Keratinocyte (primary cell): ENCODE measurements around the gene MIF. TPM values are rescaled to one million over a fixed set of nuclear protein-coding genes. Genes with fewer than 3 reads are reported as not detected.

Source experiments
- DNase-seq: peaks from one replicate; pipeline ENCODE4 v3.0.0-alpha.2; 2011; ENCODE audit warnings: low read depth, missing footprints, low spot score
- FAIRE-seq: peaks from 2 replicates; lab custom pipeline; 2011; peaks lifted over from hg19 to GRCh38; lab: Jason Lieb, UNC
- H2AFZ ChIP-seq: 2 replicates; pipeline ENCODE4 v1.6.0; 2012; ENCODE audit warnings: low read length, control low read depth, inconsistent platforms; ENCODE audit not compliant: control insufficient read depth
- H3K27ac ChIP-seq: 2 replicates; pipeline ENCODE4 v1.5.1; 2011; ENCODE audit warnings: low read length; ENCODE audit not compliant: control insufficient read depth, insufficient read depth
- H3K27me3 ChIP-seq: 3 replicates; pipeline ENCODE4 v1.6.0; 2011; ENCODE audit warnings: low read length; ENCODE audit not compliant: control insufficient read depth, insufficient read depth; ENCODE audit errors: extremely low read depth
- H3K36me3 ChIP-seq, 2 experiments: 2 replicates in 1 of 2; 3 replicates in 1 of 2; pipeline ENCODE4 v1.5.1; 2011; ENCODE audit warnings: low read length in 2 of 2, mild to moderate bottlenecking in 1 of 2; ENCODE audit not compliant: control insufficient read depth in 2 of 2, insufficient read depth in 2 of 2; ENCODE audit errors: extremely low read depth in 1 of 2
- H3K4me1 ChIP-seq: 3 replicates; pipeline ENCODE4 v1.5.1; 2011; ENCODE audit warnings: low read length; ENCODE audit not compliant: control insufficient read depth, insufficient read depth; ENCODE audit errors: extremely low read depth
- H3K4me2 ChIP-seq: 3 replicates; pipeline ENCODE4 v1.6.0; 2011; ENCODE audit warnings: low read depth, low read length; ENCODE audit not compliant: control insufficient read depth, insufficient read depth; ENCODE audit errors: extremely low read depth
- H3K4me3 ChIP-seq, 3 experiments: fragments of 200-600 bp in 1 of 3; sonication (generic) in 1 of 3; 2 replicates in 2 of 3; 3 replicates in 1 of 3; pipeline ENCODE4 v1.5.1; 2011 to 2016; ENCODE audit warnings: low read length in 3 of 3, mild to moderate bottlenecking in 3 of 3, control low read depth in 2 of 3, inconsistent platforms in 1 of 3, low read depth in 1 of 3, mixed read lengths in 1 of 3, mixed run types in 1 of 3, moderate library complexity in 1 of 3; ENCODE audit not compliant: control insufficient read depth in 2 of 3, insufficient read depth in 2 of 3; ENCODE audit errors: extremely low read depth in 1 of 3
- H3K79me2 ChIP-seq: 2 replicates; pipeline ENCODE4 v1.6.0; 2012; ENCODE audit warnings: low read length; ENCODE audit not compliant: control insufficient read depth, insufficient read depth
- H3K9ac ChIP-seq: 3 replicates; pipeline ENCODE4 v1.6.0; 2011; ENCODE audit warnings: low read length; ENCODE audit not compliant: control insufficient read depth, insufficient read depth; ENCODE audit errors: extremely low read depth
- H3K9me1 ChIP-seq: 3 replicates; pipeline ENCODE4 v1.6.0; 2011; ENCODE audit warnings: low read length; ENCODE audit not compliant: control insufficient read depth, insufficient read depth; ENCODE audit errors: extremely low read depth
- H3K9me3 ChIP-seq: 2 replicates; pipeline ENCODE4 v1.5.1; 2012; ENCODE audit warnings: low read depth, low read length; ENCODE audit not compliant: control insufficient read depth
- H4K20me1 ChIP-seq: 3 replicates; pipeline ENCODE4 v1.6.0; 2011; ENCODE audit warnings: low read length; ENCODE audit not compliant: control insufficient read depth, insufficient read depth; ENCODE audit errors: extremely low read depth
- EZH2 ChIP-seq: IDR thresholded peaks from one replicate; pipeline ENCODE4 v1.6.1; 2012; ENCODE audit warnings: inconsistent platforms, mild to moderate bottlenecking, low read length, moderate library complexity
- dilution Hi-C: fragments of 300-500 bp; cut with MboI; formaldehyde crosslinking; loops from one replicate; pipeline ENCODE4 v1.7.0; 2020; ENCODE audit warnings: low sequenced_read_pairs; ENCODE audit not compliant: extremely low pct_ligation_motif_present
- polyA plus RNA-seq, 5 experiments: library from polyadenylated mRNA; depleted of rRNA in 3 of 5; stranded (reverse) in 3 of 5; stranded (forward) in 1 of 5; unstranded in 1 of 5; fragments of >200 nt; gene quantifications; 1 replicate in 1 of 5; 2 replicates in 3 of 5; 3 replicates in 1 of 5; pipeline versions ENCODE4 v1.2.1 to v1.2.3, GENCODE V29; 2011 to 2012; ENCODE audit warnings: missing spikeins in 2 of 5, low read depth in 1 of 5, low replicate concordance in 1 of 5
- TF ChIP-seq, protein P1 (sequence below), 3 experiments: IDR thresholded peaks in 1 of 3; conservative IDR thresholded peaks in 1 of 3; optimal IDR thresholded peaks in 1 of 3; 2 replicates in 2 of 3; 3 replicates in 1 of 3; pipeline versions ENCODE3 to v1.5.1; 2011; ENCODE audit warnings: low read length in 3 of 3, mild to moderate bottlenecking in 3 of 3, moderate library complexity in 2 of 3, control low read depth in 1 of 3, inconsistent platforms in 1 of 3; ENCODE audit not compliant: insufficient read depth in 2 of 3; ENCODE audit errors: extremely low read depth in 1 of 3

The MIF gene
- polyA plus RNA-seq, 1 donor (not counting 4 experiments of a cell fraction or from before 2014, with no cell fraction given): 340 TPM

DNA sequence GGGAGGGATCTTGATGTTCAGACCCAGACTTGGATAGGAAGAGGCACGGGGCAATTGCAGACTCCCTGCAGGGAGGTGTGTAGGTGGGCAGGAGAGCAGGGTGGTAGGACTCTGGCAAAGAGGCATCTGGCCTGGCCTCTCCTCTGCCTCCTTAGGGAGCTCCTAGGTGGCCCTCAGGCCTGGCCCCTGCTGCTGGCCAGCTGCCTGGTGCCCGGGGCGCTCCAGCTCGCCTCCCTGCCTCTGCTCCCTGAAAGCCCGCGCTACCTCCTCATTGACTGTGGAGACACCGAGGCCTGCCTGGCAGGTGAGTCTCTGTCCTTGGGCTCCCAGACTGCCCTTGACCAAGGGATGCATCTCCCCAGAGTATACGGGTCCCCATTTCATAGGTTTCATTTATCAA, 16.6 kb upstream of the MIF start:
- H3K9ac ChIP-seq: no peak overlapping the region
- no peak overlapping the region for H2AFZ ChIP-seq
- no peak for TF ChIP-seq EZH2
- TF ChIP-seq, protein P1, sequence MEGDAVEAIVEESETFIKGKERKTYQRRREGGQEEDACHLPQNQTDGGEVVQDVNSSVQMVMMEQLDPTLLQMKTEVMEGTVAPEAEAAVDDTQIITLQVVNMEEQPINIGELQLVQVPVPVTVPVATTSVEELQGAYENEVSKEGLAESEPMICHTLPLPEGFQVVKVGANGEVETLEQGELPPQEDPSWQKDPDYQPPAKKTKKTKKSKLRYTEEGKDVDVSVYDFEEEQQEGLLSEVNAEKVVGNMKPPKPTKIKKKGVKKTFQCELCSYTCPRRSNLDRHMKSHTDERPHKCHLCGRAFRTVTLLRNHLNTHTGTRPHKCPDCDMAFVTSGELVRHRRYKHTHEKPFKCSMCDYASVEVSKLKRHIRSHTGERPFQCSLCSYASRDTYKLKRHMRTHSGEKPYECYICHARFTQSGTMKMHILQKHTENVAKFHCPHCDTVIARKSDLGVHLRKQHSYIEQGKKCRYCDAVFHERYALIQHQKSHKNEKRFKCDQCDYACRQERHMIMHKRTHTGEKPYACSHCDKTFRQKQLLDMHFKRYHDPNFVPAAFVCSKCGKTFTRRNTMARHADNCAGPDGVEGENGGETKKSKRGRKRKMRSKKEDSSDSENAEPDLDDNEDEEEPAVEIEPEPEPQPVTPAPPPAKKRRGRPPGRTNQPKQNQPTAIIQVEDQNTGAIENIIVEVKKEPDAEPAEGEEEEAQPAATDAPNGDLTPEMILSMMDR (optimal IDR thresholded peaks at IDR 0.05 in 1 of 3, IDR thresholded peaks at IDR 0.05 in 1 of 3, conservative IDR thresholded peaks at IDR 0.05 in 1 of 3; ENCODE audit: extremely low read depth in 1 of 3, insufficient read depth in 2 of 3, low read length in 3 of 3): no peak
- H3K4me1 ChIP-seq: no peaks in the 10 kb centered on the region
- no peaks in the 10 kb centered on the region for H3K79me2 ChIP-seq
- FAIRE-seq: no peak
- H3K27ac ChIP-seq: no peak overlapping the region
- H3K9me3 ChIP-seq: no peaks in the 10 kb centered on the region
- no peak for DNase-seq
- H3K36me3 ChIP-seq: peaks cover 0 to 1% of the 10 kb centered on the region in 2 experiments
- dilution Hi-C loops: no loop called here
- no peak overlapping the region for H3K4me3 ChIP-seq
- no peaks in the 10 kb centered on the region for H3K27me3 ChIP-seq
- H3K9me1 ChIP-seq: no peaks in the 10 kb centered on the region
- no peaks in the 10 kb centered on the region for H4K20me1 ChIP-seq
- no peak overlapping the region for H3K4me2 ChIP-seq

DNA sequence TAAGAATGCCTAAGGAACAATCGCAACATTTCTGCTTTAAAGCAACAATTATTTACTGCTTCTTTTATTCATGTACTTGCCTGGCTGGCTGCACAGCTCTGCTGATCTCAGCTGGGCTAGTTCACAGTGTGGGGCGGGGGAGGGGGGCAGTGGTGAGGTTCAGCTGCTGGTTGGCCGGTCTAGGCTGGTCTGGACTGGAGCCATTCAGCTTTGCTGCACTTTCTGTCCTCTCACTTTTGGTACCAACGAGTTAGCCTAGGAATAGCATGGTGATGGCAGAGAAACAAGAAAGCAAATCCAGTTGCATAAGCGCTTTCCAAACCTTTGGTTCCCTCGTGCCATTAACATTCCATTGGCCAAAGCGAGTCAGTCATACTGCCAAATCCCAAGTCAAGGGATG, 16.0 kb upstream of the MIF start:
- Histone ChIP-seq H3K36me3 (peaks cover 0 to 1% of the 10 kb centered on the region in 2 experiments), H4K20me1 (no peaks in the 10 kb centered on the region), H2AFZ (no peak overlapping the region), H3K9me3 (no peaks in the 10 kb centered on the region), H3K9me1 (no peaks in the 10 kb centered on the region), H3K4me2 (no peak overlapping the region), H3K79me2 (no peaks in the 10 kb centered on the region), H3K27ac (no peak overlapping the region), H3K4me3 (no peak overlapping the region), H3K27me3 (no peaks in the 10 kb centered on the region), H3K4me1 (no peaks in the 10 kb centered on the region), H3K9ac (no peak overlapping the region)
- dilution Hi-C loops: no loop called here
- TF ChIP-seq, protein P1 (optimal IDR thresholded peaks at IDR 0.05 in 1 of 3, IDR thresholded peaks at IDR 0.05 in 1 of 3, conservative IDR thresholded peaks at IDR 0.05 in 1 of 3; ENCODE audit: extremely low read depth in 1 of 3, insufficient read depth in 2 of 3, low read length in 3 of 3): no peak
- TF ChIP-seq EZH2: no peak
- no peak for DNase-seq
- no peak for FAIRE-seq
